DMS153 (cell line): ENCODE data around the gene TMEM41A.
"Not testable (repeated sequence)": the region's sequence is repeated elsewhere in the genome, so short reads cannot be mapped to it uniquely, and the experiment has no call there.

ENCODE experiments used
- DNase-seq: peaks from one replicate; lab custom pipeline; 2025; lab: John Stamatoyannopoulos, UW

Gene TMEM41A

GRCh38 chr3:185488465-185488864, 10.4 kb downstream of the TMEM41A start:
- DNase-seq = no peak

DNA sequence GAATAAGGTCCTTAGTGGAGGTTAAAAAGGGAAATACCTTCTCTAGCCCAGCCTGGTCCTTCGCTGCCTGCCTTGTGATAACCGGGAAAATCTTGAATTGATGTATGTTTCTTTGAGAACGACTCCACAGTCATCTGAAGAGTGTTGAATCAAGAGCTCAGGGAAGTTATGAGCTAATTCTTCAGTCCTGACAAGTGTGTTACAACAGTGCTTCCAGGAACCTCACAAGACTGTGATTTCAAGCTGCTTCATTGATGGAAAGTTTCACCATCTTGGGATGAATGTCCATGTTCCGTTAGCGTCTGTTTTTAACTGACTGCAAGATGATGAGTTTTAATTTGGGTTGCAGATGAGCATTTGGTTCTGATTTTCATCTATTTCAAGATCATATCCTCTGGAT, 12.4 kb downstream of the TMEM41A start:
- no peak for DNase-seq

DNA sequence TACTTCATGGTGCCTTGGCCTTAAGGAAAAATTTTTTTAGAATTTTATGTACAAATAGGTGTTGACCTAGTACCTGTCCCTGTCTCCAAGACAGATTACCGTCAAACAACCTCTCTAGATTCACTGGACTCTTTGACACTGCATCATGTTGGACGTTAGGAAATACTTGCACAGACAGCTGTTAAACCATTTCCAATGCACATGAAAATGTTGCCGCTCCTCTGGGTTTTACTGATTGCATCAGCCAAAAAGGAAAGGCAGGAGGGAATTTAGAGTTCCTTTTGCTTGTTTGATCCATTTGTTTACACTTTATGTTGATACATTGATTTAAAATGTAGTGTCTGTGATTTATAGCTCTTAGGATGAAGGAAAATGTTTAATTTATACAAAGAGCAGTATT, 14.5 kb downstream of the TMEM41A start:
- DNase-seq = no peak

DNA sequence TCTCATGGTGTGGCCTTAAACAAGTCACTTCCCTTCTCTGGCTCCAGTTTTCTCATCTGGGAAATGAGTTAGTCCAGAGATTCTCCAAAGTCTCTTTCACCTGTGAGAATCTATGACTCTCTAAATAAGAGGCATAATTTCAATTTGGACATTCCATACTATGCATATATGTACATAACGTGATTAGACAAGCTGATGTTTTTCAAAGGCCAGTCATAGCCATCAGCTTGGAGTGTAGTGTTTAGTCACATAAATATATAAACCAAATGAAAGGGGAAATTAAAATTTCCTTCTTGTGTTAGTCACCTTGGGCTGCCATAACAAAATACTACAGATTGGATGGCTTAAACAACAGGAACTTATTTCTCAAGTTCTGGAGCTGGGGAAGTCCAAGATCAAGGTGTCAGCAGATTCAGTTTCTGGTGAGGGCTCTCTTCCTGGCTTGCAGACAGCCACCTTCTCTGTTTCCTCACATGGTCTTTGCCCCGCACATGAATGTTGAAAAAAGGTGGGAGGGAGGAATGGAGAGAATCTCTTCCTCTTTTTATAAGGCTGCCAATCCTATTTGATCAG, 19.4 kb downstream of the TMEM41A start:
- DNase-seq = no peak

GRCh38 chr3:185477316-185477715, 21.5 kb downstream of the TMEM41A start:
- no peak for DNase-seq

GRCh38 chr3:185474922-185475321, 23.9 kb downstream of the TMEM41A start:
- DNase-seq = not testable (repeated sequence)

DNA sequence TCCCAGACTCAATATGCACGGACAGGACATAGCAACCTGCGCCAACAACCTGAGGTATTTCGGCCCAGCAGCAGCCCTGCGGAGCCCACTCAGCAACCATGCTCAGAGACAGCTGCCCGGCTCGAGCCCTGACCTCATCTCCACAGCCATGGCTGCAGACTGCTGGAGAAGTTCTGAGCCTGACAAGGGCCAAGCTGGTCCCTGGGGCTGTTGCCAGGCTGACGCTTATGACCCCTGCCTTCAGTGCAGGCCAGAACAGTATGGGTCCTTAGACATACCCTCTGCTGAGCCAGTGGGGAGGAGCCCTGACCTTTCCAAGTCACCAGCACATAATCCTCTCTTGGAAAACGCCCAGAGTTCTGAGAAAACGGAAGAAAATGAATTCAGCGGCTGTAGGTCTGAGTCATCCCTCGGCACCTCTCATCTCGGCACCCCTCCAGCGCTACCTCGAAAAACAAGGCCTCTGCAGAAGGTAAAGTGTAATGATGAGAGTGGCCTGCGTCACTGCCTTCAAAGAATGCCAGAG, 25.5 kb downstream of the TMEM41A start:
- DNase-seq = no peak

DNA sequence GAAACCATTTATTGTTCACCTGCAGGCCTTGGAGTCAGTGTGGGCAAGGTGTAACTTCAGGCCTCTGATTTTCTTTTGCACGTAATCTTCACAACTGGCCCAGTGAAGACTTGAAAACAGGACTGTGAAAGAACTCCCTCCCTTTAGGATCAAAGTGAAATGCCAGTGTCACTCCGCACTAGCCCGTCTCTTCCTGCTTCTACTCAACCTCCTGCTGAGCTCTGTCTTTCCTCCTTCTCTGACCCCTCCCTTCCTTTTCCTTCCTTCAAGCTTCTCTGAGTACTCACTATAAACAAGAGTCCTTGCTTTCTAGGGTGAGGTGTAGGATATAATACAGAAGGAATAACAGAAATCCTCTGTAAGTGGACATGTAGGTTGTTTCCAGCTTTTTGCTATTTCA, 28.5 kb downstream of the TMEM41A start:
- DNase-seq = no peak

- no peak for DNase-seq
These were observed 29.3 kb downstream of the TMEM41A start for GRCh38 chr3:185469542-185469941.

GRCh38 chr3:185466123-185466522, 32.7 kb downstream of the TMEM41A start:
- not testable (repeated sequence) for DNase-seq

GRCh38 chr3:185465471-185465870, 33.4 kb downstream of the TMEM41A start:
- no peak for DNase-seq

DNA sequence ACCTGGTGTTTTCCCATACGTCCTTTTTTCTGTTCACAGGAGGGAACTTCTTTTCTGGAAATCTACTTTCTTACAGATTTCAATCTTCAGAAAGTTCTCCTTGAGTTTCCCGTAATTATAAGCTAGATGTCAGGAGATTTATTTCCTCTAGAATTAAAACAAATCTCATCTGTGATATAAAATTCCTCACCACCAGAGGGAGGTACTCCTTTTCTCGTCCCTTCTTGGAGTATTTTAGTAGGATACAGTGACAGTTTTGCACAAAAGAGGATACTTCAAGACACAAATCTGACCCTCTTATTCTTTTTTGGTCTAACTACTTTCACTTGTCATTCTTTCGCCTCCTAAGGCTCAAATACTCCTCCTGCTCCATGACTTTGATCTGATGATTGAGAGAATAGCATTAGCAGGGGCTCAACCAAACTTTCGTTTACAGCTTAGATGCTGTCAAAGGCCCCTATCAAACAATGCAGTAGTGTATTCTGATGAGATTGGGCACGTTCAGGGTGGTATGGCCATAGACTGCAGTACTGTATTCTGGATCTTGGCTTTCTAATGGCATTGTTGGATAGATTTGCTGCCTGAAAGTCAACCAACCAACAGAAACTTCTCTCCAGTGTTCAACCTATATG, 38.0 kb downstream of the TMEM41A start:
- DNase-seq = no peak

DNA sequence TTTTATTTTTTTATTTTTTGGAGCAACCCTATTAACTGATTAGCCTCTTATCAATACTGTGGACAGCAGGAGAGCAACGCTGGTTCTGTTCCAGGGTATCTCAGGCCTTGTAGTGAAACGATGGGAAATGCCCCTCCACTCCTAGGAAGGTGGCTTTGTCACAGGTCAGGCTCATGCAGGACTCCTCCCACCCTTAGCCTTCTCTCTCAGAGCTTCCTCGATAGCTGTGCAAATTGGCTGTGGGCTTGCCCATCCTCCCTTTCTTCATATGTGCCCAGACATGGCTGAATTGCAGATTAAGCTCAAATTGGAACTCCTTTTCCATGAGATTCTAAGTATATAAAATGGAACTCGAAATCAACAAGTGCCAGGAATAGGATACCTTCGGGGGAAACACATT, 38.5 kb downstream of the TMEM41A start:
- no peak for DNase-seq

- DNase-seq = no peak
These were observed 41.5 kb downstream of the TMEM41A start for GRCh38 chr3:185457376-185457775.

- DNase-seq = not testable (repeated sequence)
These were observed 47.4 kb downstream of the TMEM41A start for GRCh38 chr3:185451432-185451831.

DNA sequence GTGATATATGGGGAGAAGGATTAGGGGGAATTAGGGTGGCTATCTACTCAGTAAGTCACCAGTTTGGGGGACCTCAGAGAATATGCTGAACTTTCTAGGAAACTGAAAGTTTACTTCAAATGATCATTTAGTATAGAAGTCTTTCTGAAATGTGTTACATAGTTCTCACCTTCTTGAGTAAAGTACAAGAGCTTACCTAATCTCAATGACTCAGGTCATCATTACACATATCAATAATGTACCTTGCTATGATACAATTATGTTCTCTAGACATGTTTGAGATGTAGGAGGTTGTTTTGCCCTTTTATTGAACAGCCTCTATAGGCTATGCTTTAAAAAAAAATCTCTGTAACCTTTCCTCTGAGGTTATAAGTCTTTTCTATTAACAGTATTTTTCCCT, 50.7 kb downstream of the TMEM41A start:
- no peak for DNase-seq

DNA sequence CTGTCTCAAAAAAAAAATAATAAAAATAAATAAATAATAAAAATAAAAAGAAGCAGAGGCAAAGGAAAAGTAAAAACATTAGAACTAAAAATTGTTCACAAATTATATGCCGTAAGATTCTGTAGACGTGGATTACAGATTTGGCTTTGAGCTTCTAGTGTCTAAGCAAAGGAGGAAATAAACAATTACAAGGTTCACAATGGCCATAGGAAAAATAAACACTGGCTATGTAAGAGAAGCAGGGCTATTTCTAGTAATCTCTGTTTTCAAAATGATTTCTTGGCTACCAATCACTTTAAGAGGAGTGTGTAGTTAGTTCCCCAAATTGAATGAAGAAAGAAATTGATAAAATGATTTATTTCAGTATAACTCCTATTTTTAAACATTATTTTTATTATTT, 54.5 kb downstream of the TMEM41A start:
- DNase-seq = peak; percentile 41

GRCh38 chr3:185442031-185442430, 56.8 kb downstream of the TMEM41A start:
- DNase-seq = no peak

GRCh38 chr3:185439745-185440466, 58.9 kb downstream of the TMEM41A start:
- DNase-seq = peak; percentile 47
